ENCODE results near the gene MAGI1. TPM values are rescaled to one million over a fixed set of nuclear protein-coding genes. Genes with fewer than 3 reads are reported as not detected.

The MAGI1 gene
- polyA plus RNA-seq, 1 experiment: 14.2 TPM

DNA sequence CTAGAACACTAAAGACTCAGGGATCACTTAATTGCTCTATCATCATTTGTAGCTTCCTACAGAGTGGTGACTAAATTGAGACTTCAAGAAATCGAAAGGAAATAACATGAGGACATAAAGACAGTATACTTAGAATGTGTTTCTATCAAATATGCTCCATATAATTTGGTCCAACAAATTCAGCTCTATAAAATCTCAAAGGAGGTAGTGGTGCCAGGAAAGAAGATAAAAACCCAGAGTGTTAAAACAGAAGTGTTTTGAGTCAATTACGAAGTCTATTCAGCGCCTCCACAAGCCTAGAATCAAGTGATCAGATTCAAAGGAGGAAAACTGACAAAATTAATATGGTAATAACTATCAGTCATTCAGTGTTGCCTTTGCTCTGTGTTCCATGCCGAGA is 22.9 kb downstream of the MAGI1 start:
- no peak for DNase-seq (ENCODE audit: low read depth, low spot score)
- POLR2A ChIA-PET: no interaction called here
- TF ChIP-seq, protein P1, sequence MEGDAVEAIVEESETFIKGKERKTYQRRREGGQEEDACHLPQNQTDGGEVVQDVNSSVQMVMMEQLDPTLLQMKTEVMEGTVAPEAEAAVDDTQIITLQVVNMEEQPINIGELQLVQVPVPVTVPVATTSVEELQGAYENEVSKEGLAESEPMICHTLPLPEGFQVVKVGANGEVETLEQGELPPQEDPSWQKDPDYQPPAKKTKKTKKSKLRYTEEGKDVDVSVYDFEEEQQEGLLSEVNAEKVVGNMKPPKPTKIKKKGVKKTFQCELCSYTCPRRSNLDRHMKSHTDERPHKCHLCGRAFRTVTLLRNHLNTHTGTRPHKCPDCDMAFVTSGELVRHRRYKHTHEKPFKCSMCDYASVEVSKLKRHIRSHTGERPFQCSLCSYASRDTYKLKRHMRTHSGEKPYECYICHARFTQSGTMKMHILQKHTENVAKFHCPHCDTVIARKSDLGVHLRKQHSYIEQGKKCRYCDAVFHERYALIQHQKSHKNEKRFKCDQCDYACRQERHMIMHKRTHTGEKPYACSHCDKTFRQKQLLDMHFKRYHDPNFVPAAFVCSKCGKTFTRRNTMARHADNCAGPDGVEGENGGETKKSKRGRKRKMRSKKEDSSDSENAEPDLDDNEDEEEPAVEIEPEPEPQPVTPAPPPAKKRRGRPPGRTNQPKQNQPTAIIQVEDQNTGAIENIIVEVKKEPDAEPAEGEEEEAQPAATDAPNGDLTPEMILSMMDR (IDR thresholded peaks at IDR 0.05; ENCODE audit: low read depth, low read length): no peak
- H3K27me3 ChIP-seq (ENCODE audit: control insufficient read depth, insufficient read depth, low read length): no peaks in the 10 kb centered on the region
- H3K27ac ChIP-seq (ENCODE audit: low read depth, low read length): no peak overlapping the region
- no peaks in the 10 kb centered on the region for H3K9me3 ChIP-seq (ENCODE audit: control insufficient read depth, insufficient read depth, low read length)
- CTCF ChIA-PET: no interaction called here
- no peak overlapping the region for H3K4me3 ChIP-seq (ENCODE audit: low read depth, low read length)

- no peak overlapping the region for H3K27ac ChIP-seq (ENCODE audit: low read depth, low read length)
- no peaks in the 10 kb centered on the region for H3K27me3 ChIP-seq (ENCODE audit: control insufficient read depth, insufficient read depth, low read length)
- no peak overlapping the region for H3K4me3 ChIP-seq (ENCODE audit: low read depth, low read length)
- CTCF ChIA-PET: interaction anchor here (0.6 kb wide), 1 partner anchor 98 kb away, joined by 4 read pairs; no protein-coding TSS in a partner anchor
- TF ChIP-seq, protein P1 (IDR thresholded peaks at IDR 0.05; ENCODE audit: low read depth, low read length): no peak
- H3K9me3 ChIP-seq (ENCODE audit: control insufficient read depth, insufficient read depth, low read length): no peaks in the 10 kb centered on the region
- POLR2A ChIA-PET: no interaction called here
- no peak for DNase-seq (ENCODE audit: low read depth, low spot score)
Measured at GRCh38 chr3:66014651-66015050, 24.1 kb downstream of the MAGI1 start.

DNA sequence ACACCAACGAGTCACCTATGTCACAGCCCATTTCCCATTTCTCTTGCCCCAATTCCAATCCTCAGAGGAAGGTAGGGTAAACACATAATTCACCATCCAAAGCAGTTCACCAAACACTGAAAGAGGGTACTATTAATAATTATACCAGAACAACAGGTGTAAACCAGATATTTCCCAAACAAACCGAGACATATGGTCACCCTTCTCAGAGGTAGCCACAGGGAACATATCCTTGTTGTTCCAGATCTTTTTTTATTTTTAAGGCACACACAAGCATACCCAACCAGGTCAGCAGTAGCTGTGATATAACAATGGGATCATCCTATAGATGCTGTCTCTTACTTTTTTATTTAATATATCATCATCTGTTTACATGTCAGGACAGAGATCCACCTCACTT is 24.7 kb downstream of the MAGI1 start:
- Histone ChIP-seq H3K4me3 (ENCODE audit: low read depth, low read length) (no peak overlapping the region), H3K27ac (ENCODE audit: low read depth, low read length) (no peak overlapping the region), H3K9me3 (ENCODE audit: control insufficient read depth, insufficient read depth, low read length) (no peaks in the 10 kb centered on the region), H3K27me3 (ENCODE audit: control insufficient read depth, insufficient read depth, low read length) (no peaks in the 10 kb centered on the region)
- DNase-seq (ENCODE audit: low read depth, low spot score): no peak
- CTCF ChIA-PET: no interaction called here
- TF ChIP-seq, protein P1 (IDR thresholded peaks at IDR 0.05; ENCODE audit: low read depth, low read length): no peak
- POLR2A ChIA-PET: no interaction called here

DNA sequence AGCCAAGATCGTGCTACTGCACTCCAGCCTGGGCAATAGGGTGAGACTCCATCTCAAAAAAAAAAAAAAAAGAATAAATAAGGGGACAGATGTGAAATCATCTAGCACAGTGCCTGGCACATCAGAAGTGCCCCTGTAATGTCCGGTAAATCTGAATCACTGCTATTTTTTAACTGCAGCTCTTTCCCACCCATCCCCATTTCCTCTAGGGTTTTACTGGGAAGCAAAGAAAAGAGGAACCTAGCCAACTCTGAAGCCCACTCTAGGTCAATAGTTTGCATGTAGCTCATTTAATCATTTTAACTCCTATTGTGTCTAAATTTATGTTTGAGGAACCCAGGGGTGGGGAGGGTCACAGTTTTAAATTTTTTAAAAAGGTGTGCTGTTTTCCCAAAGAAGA is 26.0 kb downstream of the MAGI1 start:
- no peaks in the 10 kb centered on the region for H3K27me3 ChIP-seq (ENCODE audit: control insufficient read depth, insufficient read depth, low read length)
- ChIA-PET POLR2A (no interaction called here), CTCF (no interaction called here)
- no peak overlapping the region for H3K4me3 ChIP-seq (ENCODE audit: low read depth, low read length)
- peak overlapping the region; percentile 11 for H3K27ac ChIP-seq (ENCODE audit: low read depth, low read length)
- no peaks in the 10 kb centered on the region for H3K9me3 ChIP-seq (ENCODE audit: control insufficient read depth, insufficient read depth, low read length)
- no peak for DNase-seq (ENCODE audit: low read depth, low spot score)
- TF ChIP-seq, protein P1 (IDR thresholded peaks at IDR 0.05; ENCODE audit: low read depth, low read length): no peak

- TF ChIP-seq, protein P1 (IDR thresholded peaks at IDR 0.05; ENCODE audit: low read depth, low read length): no peak
- H3K27ac ChIP-seq (ENCODE audit: low read depth, low read length): peak overlapping the region; percentile 11
- H3K4me3 ChIP-seq (ENCODE audit: low read depth, low read length): no peak overlapping the region
- H3K9me3 ChIP-seq (ENCODE audit: control insufficient read depth, insufficient read depth, low read length): no peaks in the 10 kb centered on the region
- no peaks in the 10 kb centered on the region for H3K27me3 ChIP-seq (ENCODE audit: control insufficient read depth, insufficient read depth, low read length)
- ChIA-PET CTCF (interaction anchor here (0.5 to 0.7 kb wide), 2 partner anchors 25 to 128 kb away, joined by 3 to 4 read pairs; no protein-coding TSS in a partner anchor), POLR2A (no interaction called here)
- no peak for DNase-seq (ENCODE audit: low read depth, low spot score)
Measured at GRCh38 chr3:66010739-66011655, 27.7 kb downstream of the MAGI1 start.
